ENCODE results near the gene ANAPC15.

GRCh38 chr11:72102631-72102945 lies 9.9 kb downstream of the ANAPC15 start:
- TF ChIP-seq CTCF (IDR thresholded peaks at IDR 0.05; ENCODE audit: low read length) (no peak), EZH2phosphoT487 (IDR thresholded peaks at IDR 0.05; ENCODE audit: low read length) (no peak)
